LNCaP clone FGC (cell line): ENCODE results near the gene PPP1R14D.

Experiments used
- DNase-seq: peaks from one replicate; pipeline ENCODE4 v3.0.0-alpha.2; 2011; ENCODE audit warnings: low read depth
- H3K4me3 ChIP-seq: 2 replicates; pipeline ENCODE4 v1.5.1; 2011; ENCODE audit warnings: mild to moderate bottlenecking, low read depth, low read length, control low read depth
- CTCF ChIP-seq: IDR thresholded peaks from 2 replicates; pipeline ENCODE4 v1.5.1; 2012; ENCODE audit warnings: mild to moderate bottlenecking; ENCODE audit not compliant: control insufficient read depth, insufficient read depth; ENCODE audit errors: extremely low read depth

PPP1R14D gene

DNA sequence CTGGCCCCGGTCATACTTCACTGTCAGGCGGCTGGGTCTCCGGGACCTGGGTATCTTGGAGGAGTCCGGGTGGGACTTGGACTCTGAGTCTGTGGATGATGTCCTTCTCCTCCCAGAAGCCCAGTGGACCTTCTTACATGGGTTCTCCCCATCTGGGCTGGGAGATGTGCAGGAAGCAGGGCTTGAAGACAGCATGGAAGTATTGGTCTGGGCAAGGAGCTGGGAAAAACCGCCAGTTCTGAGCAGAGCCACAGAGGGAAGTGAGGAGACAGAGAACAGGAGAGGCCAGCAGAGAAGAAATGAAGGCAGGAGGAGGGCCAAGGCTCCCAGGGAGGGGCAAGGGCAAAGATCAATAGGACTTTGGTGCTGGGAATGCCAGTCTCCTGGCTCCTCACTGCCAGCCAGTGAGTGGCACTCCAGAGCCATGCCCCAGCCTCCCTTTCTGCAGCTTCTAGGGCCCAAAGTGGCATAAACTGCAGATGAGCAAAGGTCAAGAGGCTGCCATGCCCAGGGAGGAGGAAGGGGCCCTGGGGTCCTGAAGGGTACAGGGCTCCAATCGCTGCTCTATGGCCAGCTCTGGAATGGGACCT lies at the start of gene PPP1R14D:
PPP1R14D (minus strand) TSS at position 262 of the 590 bp plus-strand sequence; CDS start at position 195, 67 bp downstream.
- no peak for TF ChIP-seq CTCF
- no peak within 1 kb of the TSS for H3K4me3 ChIP-seq
- no peak for DNase-seq

GRCh38 chr15:40877694-40878093 lies 49.2 kb upstream of the PPP1R14D start:
- H3K4me3 ChIP-seq: no peak overlapping the region
- DNase-seq: no peak
- no peak for TF ChIP-seq CTCF

DNA sequence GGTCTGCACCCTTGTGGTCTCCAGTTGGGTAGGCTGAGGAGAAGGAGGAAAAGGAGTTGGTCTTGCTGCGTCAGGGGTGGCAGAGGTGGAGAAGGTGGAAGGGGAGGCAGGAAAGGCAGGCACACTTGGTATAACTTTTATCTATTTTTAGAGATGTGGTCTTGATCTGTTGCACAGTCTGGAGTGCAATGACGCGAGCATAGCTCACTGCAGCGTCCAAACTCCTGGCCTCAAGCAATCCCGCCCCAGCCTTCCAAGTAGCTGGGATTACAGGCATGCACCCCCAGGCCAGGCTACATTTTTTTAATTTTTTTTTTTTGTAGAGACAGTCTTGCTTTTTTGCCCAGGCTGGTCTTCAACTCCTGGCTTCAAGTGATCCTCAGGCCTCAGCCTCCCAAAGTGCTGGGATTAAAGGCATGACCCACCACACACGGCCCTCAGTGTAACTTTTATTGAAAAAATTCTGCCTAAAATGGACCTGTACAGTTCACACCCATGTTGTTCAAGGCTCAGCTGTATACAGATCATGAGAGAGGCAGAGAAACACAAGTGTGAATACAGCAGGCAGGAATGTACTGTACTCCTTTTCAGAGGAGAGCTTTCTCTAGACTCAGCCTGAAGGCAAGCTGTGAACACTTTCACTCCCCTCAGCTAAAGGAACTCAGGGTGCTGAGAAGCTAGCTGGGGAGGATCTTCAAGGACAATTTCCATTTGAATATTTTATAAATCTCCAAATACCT lies 47.7 kb upstream of the PPP1R14D start:
- DNase-seq: no peak
- no peak for TF ChIP-seq CTCF
- no peak overlapping the region for H3K4me3 ChIP-seq

DNA sequence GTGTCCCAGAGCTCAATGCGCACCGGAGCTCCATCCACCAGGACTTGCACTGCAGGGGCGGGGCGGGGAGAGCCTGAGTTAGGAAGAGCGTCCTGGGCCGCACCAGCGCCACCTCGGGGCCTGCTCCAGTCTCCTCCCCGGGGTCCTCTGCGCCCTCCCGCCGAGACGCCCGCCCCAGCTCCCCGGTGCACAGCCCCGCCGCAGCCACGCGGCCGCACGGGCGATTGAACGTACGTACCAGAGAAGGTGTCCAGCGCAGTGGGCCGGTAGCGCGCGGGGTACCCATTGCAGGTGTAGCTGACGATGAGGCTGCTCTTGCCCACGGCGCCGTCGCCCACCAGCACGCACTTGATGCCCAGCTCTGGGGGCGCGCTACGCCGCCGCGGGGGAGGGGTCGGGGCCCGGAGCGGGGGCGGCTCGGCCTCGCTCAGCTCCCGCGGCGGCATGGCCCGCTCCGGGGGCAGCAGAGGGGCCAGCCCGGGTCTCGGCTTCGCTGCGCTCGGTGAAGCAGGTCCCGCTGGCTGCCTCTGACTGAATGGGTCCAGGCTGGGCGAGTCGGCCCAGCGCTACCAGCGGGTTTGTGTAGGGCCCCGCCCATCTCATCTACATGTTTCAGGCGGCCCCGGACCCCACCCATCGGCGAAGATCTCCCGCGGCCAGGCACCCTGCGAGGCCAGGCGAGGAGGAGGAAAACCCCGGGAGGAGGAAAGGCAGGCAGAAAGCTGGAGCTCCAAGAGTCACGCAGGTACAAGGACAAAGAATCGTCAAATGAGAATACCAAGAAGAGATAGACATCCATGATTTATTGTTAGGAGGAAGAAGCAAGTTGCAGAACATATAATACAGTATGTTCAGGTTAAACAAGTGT lies 45.4 kb upstream of the PPP1R14D start, which contains the start of gene RHOV:
RHOV (minus strand) TSS at position 541 of the 868 bp plus-strand sequence; CDS start at position 446, 95 bp downstream.
- peak; percentile 79 for TF ChIP-seq CTCF
- peak within 1 kb of the TSS; percentile 70 for H3K4me3 ChIP-seq
- DNase-seq: peak; percentile 78

GRCh38 chr15:40872791-40873693 lies 44.5 kb upstream of the PPP1R14D start:
- peak overlapping the region; percentile 70 for H3K4me3 ChIP-seq
- no peak for TF ChIP-seq CTCF
- DNase-seq: no peak
